Measurements from ENCODE around the gene AK3. TPM values are rescaled to one million over a fixed set of nuclear protein-coding genes. Genes with fewer than 3 reads are reported as not detected.
"Not testable (repeated sequence)": the region's sequence is repeated elsewhere in the genome, so short reads cannot be mapped to it uniquely, and the experiment has no call there.

Gene AK3
- 108 TPM for total RNA-seq

DNA sequence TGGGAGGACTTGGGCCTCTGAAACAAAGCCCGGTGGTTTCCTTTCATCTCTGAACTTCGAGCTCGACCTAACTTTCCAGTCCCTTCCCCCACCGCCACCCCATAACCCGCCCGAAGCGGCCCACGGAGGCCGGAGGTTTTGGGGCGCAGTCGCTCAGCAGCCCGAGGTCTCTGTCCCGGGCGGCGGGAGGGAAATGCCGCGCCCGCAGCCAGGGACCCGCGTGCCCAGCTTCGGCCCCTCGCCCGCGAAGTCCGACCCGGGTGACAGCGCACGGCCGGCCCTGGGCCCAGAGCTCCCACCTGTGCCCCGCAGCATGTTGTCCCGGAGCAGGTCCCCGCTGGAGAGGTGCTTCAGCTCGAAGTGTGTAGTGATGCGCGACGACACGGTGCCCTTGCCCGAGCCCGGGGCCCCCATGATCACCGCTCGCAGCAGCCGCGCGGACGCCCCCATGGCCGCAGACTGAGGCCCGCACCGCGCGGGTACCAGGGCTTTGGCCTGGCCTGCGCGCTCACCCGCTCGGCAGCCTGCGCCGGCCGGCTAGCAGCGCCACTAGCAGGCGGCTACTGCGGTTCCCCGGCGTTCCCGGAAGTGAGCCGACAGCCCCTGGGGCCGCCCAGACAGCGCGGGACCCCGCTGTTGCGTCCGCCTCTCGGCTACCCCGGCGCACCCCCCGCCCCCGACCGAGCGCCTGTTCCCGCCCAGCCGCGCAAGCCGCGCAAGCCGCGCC, at the start of gene AK3:
Gene AK3 (minus strand): TSS at position 565 of the 727 bp plus-strand sequence. CDS start 115 bp downstream, at position 450.
- DNase-seq (ENCODE audit: low spot score): peak; percentile 91

GRCh38 chr9:4788703-4789102, 47.7 kb upstream of the AK3 start:
- no peak for DNase-seq (ENCODE audit: low spot score)
- no peak for ATAC-seq

More for the DNA sequence above, at the start of gene AK3:
- peak; percentile 85 for ATAC-seq

- ATAC-seq: no peak
- DNase-seq (ENCODE audit: low spot score): no peak
These were observed 46.9 kb upstream of the AK3 start for GRCh38 chr9:4787876-4788275.

- ATAC-seq: no peak
- DNase-seq (ENCODE audit: low spot score): no peak
These were observed 45.6 kb upstream of the AK3 start for GRCh38 chr9:4786599-4786998.

GRCh38 chr9:4784403-4784802, 43.4 kb upstream of the AK3 start:
- ATAC-seq (no peak), DNase-seq (ENCODE audit: low spot score) (no peak)

DNA sequence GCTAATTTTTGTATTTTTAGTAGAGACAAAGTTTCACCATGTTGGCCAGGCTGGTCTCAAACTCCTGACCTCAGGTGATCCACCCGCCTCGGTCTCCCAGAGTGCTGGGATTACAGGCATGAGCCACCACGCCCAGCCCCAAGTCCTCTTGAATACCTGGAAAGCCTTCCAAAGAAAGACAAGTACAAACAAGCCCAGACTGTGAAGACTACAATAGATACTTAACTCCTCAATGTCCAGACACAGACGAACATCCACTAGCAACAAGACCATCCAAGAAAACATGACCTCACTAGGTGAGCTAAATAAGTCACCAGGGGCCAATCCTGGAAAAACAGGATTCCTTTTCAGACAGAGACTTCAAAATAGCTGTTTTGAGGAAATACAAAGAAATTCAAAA, 42.2 kb upstream of the AK3 start:
- ATAC-seq; DNase-seq (ENCODE audit: low spot score): not testable (repeated sequence)

DNA sequence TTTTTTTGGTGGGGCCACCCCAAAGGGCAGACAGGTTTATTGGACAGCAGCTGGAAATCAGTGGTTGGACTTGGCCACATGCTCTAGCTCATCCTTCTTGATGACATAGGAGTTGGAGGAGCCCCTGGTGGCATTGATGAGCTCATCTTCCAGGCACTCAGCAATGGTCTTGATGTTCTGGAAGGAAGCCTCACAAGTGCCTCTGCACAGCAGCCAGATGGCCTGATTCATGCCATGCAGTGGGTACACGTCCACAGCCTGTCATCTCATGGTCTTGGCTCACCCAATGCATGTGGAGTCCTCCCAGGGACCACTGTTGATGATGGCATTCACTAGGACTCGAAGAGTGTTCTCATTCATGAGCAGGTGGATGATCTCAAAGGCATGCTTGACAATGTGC, 40.4 kb upstream of the AK3 start:
- no peak for ATAC-seq
- DNase-seq (ENCODE audit: low spot score): no peak

DNA sequence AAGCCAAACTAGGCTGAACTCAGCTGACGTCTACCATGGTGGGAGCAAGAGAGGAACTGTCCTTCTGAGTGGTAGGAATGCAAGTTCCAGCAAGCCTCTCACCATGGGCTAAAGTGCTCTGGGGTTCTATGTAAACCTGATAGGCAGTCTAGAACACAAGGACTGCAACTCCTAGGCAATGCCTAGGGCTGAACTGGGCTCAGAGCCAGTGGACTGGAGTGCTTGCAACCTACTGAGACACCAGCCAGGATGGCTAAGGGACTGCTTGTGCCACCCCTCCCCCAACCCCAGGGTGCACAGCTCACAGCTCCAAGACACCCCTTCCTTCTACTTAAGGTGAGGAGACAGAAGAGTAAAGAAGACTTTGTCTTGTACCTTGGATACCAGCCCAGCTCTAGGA, 39.6 kb upstream of the AK3 start:
- no peak for DNase-seq (ENCODE audit: low spot score)
- no peak for ATAC-seq

DNA sequence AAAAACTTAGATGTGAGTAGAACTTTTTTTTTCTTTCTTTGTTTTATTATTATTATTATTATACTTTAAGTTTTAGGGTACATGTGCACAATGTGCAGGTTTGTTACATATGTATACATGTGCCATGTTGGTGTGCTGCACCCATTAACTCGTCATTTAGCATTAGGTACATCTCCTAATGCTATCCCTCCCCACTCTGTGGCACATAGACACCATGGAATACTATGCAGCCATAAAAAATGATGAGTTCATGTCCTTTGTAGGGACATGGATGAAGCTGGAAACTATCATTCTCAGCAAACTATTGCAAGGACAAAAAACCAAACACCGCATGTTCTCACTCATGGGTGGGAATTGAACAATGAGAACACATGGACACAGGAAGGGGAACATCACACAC, 34.0 kb upstream of the AK3 start:
- ATAC-seq; DNase-seq (ENCODE audit: low spot score): not testable (repeated sequence)

DNA sequence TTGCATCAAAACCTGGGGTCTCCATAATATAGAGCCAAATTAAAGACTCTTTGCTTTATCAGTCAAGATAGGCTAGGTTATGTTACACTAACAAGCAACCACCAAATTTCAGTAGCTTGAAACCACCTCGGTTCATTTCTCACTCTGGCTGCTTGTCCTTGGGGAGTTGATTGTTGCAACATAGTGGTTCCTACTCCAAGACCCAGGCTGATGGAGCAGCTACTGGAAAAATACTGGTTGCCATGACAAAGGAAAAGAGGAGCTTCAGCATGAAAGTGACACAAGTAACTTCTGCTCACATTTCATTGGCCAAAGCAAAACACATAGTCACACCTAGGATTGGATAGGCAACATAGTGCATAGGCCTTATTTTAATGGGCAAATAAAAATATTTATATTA, 33.2 kb upstream of the AK3 start:
- no peak for ATAC-seq
- DNase-seq (ENCODE audit: low spot score): no peak

- ATAC-seq: no peak
- DNase-seq (ENCODE audit: low spot score): no peak
These were observed 30.8 kb upstream of the AK3 start for GRCh38 chr9:4771788-4772187.

DNA sequence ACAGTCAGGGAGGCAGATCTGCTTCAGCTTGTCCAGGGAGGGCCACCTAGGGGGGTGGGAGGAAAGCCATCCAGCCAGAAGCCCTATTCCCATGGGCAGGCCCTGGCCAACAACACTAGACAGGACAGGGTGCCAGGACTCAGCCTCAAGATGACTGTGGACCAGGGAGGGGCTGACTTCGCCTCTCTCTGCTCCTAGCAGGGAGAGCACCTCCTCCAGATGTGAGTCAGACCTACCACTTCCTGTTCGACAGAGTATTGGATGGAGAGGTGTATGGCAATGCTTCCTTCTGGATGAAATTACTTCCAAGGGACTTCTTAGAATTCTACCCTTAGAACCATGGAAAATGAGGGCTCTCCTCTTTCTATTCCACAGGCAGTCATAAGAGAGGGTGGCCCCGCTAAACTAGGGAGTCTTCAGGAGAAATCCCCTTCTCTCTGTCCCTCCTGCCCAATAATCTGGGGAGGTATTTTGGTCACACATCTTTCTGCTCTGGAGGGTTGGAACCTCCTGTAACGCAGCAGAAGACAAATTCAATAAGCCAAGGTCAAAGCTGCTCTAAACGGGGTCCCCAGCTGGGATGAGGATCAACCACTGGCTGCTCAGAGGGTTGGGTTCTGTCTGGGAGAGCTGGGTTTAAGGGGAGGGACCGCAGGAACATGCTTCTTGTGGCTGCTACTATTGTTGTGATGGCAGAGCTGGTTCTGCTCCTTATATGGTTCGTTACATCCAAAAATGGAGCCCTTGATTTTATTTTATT, 28.5 kb upstream of the AK3 start:
- DNase-seq (ENCODE audit: low spot score) (no peak), ATAC-seq (no peak)

DNA sequence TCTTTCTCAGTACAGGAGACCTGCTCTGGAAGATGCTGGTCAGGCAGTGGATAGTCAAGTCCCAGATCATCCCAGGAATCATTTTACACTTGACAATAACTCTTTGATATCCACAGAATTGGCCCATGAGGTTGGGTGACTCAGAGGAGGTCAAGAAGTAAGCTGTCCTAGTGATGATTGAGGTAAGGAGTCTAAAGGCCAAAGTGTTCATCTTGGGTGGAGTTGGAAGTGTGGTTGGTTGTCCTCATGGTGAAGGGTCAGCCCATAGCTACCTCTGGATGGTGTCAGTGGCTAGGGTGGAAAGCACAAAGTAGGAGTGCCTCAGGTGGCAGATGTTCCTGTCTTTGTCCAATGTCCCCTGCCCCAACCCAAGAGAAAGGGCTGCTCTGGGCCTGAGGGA, 27.7 kb upstream of the AK3 start:
- DNase-seq (ENCODE audit: low spot score) (no peak), ATAC-seq (no peak)

DNA sequence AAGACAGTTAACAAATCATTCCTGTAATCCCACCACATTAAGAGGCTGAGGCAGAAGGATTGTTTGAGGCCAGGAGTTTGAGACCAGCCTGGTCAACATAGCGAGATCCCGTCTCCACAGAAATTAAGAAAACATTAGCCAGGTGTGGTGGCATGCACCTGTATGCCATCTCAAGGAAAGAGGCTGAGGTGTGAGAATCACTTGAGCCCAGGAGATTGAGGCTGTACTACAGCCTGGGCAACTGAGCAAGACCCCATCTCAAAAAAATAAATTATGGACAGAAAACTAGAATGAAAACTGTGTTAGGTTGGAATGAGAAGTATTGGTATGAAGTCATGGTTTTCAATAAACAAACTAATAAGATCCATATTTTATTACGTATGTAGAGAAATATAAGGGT, 23.0 kb upstream of the AK3 start:
- ATAC-seq (no peak), DNase-seq (ENCODE audit: low spot score) (no peak)

GRCh38 chr9:4762886-4763541, 22.0 kb upstream of the AK3 start:
- DNase-seq (ENCODE audit: low spot score) (no peak), ATAC-seq (peak; percentile 44)

DNA sequence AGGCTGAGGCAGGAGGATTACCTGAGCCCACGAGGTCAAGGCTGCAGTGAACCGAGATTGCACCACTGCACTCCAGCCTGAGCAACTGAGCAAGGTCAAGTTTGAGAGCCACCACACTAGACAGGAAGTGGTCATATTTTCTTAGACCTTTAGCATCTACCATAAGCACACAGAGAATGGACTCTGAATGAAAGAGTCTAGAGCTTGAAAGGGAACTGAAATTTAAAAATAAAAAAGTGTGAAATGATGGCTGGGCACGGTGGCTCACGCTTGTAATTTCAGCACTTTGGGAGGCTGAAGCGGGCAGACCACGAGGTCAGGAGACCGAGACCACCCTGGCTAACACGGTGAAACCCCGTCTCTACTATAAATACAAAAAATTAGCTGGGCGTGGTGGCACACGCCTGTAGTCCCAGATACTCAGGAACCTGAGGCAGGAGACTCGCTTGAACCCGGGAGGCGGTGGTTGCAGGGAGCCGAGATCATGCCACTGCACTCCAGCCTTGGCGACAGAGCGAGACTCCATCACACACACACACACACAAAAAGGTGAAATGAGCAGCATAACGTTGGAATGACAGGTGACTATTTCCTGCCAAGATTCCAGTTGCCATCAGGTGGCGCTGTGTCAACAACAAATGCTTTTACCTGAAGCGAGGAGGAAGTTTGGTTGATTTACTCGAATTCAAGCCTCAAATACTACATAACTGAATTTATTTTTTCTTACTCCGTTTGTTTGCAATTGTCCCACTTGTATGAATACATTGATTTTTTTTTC, 21.3 kb upstream of the AK3 start:
- peak; percentile 84 for DNase-seq (ENCODE audit: low spot score)
- peak; percentile 92 for ATAC-seq

DNA sequence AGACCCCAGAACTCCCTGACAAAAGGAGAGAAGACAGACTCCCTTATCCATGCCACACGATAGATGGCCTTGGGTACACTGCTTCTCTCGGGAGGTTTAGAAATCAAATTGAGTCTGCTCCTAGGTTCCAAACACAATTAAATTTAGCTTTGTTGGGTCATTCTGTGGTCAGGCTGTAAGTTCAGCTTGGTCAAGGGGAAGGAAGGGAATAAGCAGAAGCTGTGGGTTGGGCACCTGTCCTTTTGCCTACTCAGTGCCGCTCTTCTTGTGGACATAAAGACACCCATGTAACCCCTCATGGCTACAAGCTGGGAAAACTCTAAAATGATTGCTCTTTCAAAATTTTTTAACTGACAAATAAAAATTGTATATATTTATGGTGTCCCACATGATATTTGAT, 19.1 kb upstream of the AK3 start:
- DNase-seq (ENCODE audit: low spot score) (no peak), ATAC-seq (no peak)

- DNase-seq (ENCODE audit: low spot score) (no peak), ATAC-seq (no peak)
These were observed 15.4 kb upstream of the AK3 start for GRCh38 chr9:4756420-4756819.

- DNase-seq (ENCODE audit: low spot score): no peak
- ATAC-seq: no peak
These were observed 14.1 kb upstream of the AK3 start for GRCh38 chr9:4755026-4755609.

- DNase-seq (ENCODE audit: low spot score); ATAC-seq: not testable (repeated sequence)
These were observed 13.5 kb upstream of the AK3 start for GRCh38 chr9:4754530-4754929.
